Adrenal gland (tissue), 12 donors: ENCODE measurements around the gene ANKRD44. TPM values are rescaled to one million over a fixed set of nuclear protein-coding genes. Genes with fewer than 3 reads are reported as not detected.

Experiments
- DNase-seq, 7 donors: peaks; one replicate each; pipeline ENCODE4 v3.0.0-alpha.2; 2019 to 2020
- H3K27ac ChIP-seq, 5 donors: fragments of 200-600 bp; sonication (generic) in 4 of 5; 1 replicate in 3 of 5; 2 replicates in 2 of 5; pipeline versions ENCODE4 v1.5.1 to v1.8.0; 2016 to 2020; ENCODE audit warnings: mild to moderate bottlenecking in 1 of 5
- H3K27me3 ChIP-seq: fragments of 200-600 bp; 2 replicates; pipeline ENCODE4 v1.8.0; 2021
- H3K36me3 ChIP-seq, 2 donors: fragments of 200-600 bp; replicated peaks in 1 of 2; 1 replicate in 1 of 2; 2 replicates in 1 of 2; pipeline versions ENCODE4 v1.5.1 to v1.8.0; 2018 to 2022
- H3K4me1 ChIP-seq, 2 donors: fragments of 200-600 bp; replicated peaks in 1 of 2; 1 replicate in 1 of 2; 2 replicates in 1 of 2; pipeline versions ENCODE4 v1.5.1 to v1.8.0; 2018 to 2021
- H3K4me3 ChIP-seq, 4 donors: fragments of 200-600 bp; sonication (generic) in 3 of 4; one replicate each; pipeline ENCODE4 v1.5.1; 2016 to 2018
- H3K9me3 ChIP-seq, 3 donors: fragments of 200-600 bp; sonication (generic) in 1 of 3; replicated peaks in 1 of 3; 1 replicate in 2 of 3; 2 replicates in 1 of 3; pipeline versions ENCODE4 v1.5.1 to v1.8.0; 2016 to 2021
- CTCF ChIP-seq, 6 experiments: fragments of 450-650 bp in 4 of 6; fragments of 200-600 bp in 2 of 6; sonication (generic) in 1 of 6; IDR thresholded peaks; 1 replicate in 5 of 6; 2 replicates in 1 of 6; pipeline versions ENCODE4 v1.5.1 to v1.8.0; 2016 to 2021; ENCODE audit warnings: antibody characterized with exemption in 6 of 6, mild to moderate bottlenecking in 2 of 6, moderate library complexity in 1 of 6
- POLR2A ChIP-seq, 2 donors: fragments of 450-650 bp; IDR thresholded peaks; one replicate each; pipeline ENCODE4 v1.6.1; 2017; ENCODE audit warnings: antibody characterized with exemption in 2 of 2, mild to moderate bottlenecking in 2 of 2, moderate library complexity in 1 of 2
- WGBS, 4 donors: extraction: QIAGEN DNeasy Blood & Tissue Kit in 2 of 4; methylation state at CpG; one replicate each; pipeline versions ENCODE4 v1.1.5 to v1.1.7; 2013 to 2017; 5-methylcytosine and 5-hydroxymethylcytosine counted together
- intact Hi-C, 2 donors: fragments of 100-400 bp; cut with DNase I; formaldehyde crosslinking; loops; one replicate each; pipeline versions ENCODE4 v1.14.1 to v1.15.0; 2022 to 2023
- polyA plus RNA-seq, 3 donors: library from polyadenylated mRNA; stranded (reverse); fragments of 200-250 nt in 2 of 3; fragments of 350-450 nt in 1 of 3; fragmentation: Illumina TruSeq in 1 of 3; extraction: RNeasy Lipid Tissue Mini Kit (QIAGEN cat#74804) in 1 of 3; gene quantifications; one replicate each; pipeline ENCODE4 v1.2.3, GENCODE V29; 2013 to 2014
- total RNA-seq, 9 donors: library from RNA; depleted of rRNA in 4 of 9; stranded (reverse); fragments of >200 nt in 4 of 9; fragments of 120-200 nt in 1 of 9; fragmentation: NEBNext Ultra II Directional in 1 of 9; extraction: Animal tissue kit (Norgen Biotek cat#: 25700) in 1 of 9; gene quantifications; one replicate each; pipeline versions ENCODE4 v1.1.0 to v1.2.4, GENCODE V29; 2013 to 2023
- donor health status: healthy with polysubstance abuse.
- donor health status: Bipolar disorder and iron deficiency.
- donor health status: DM: yes; HTN: yes; CAD: no.
- donor health status: DM: no; HTN: no; CAD: no.
- donor health status: DM: no; HTN: no; CAD: no.
- donor health status: DM: yes; HTN: yes; CAD: no.

Gene ANKRD44
- total and polyA plus RNA-seq, 12 donors, result 3.8 to 40.2 (median 21.3) TPM

- TF ChIP-seq POLR2A (IDR thresholded peaks at IDR 0.05) (no peak), CTCF (IDR thresholded peaks at IDR 0.05) (no peak)
- intact Hi-C loops, result loop anchor here in 1 of 2 donors (5.0 kb wide), 1 partner anchor 36 kb away; no protein-coding TSS in a partner anchor
- H3K4me3 ChIP-seq, result no peak overlapping the region
Observed at GRCh38 chr2:197357986-197358385, 47.4 kb upstream of the ANKRD44 start.

GRCh38 chr2:197356136-197356535 is 45.6 kb upstream of the ANKRD44 start:
- TF ChIP-seq POLR2A (IDR thresholded peaks at IDR 0.05) (no peak), CTCF (IDR thresholded peaks at IDR 0.05) (peak; percentile 14 to 29 (median 24))
- H3K27me3 ChIP-seq, result no peaks in the 10 kb centered on the region
- no peaks in the 10 kb centered on the region for H3K36me3 ChIP-seq
- WGBS, 4 donors, result 84 to 93% (median 87%) methylated on average over 5 of the region's 5 CpGs
- no peak overlapping the region for H3K4me3 ChIP-seq
- no peak overlapping the region for H3K27ac ChIP-seq
- H3K9me3 ChIP-seq, result no peaks in the 10 kb centered on the region
- intact Hi-C loops, result loop anchor here in 1 of 2 donors (5.0 kb wide), 1 partner anchor 34 kb away; no protein-coding TSS in a partner anchor
- peaks cover 5 to 6% of the 10 kb centered on the region in 2 donors for H3K4me1 ChIP-seq
- DNase-seq, result no peak

More at GRCh38 chr2:197357986-197358385, 47.4 kb upstream of the ANKRD44 start:
- DNase-seq, result no peak
- WGBS, 4 donors, result 86 to 89% (median 88%) methylated on average over 1 of the region's 1 CpG
- H3K27me3 ChIP-seq, result no peaks in the 10 kb centered on the region
- no peaks in the 10 kb centered on the region for H3K36me3 ChIP-seq
- no peaks in the 10 kb centered on the region for H3K4me1 ChIP-seq
- no peaks in the 10 kb centered on the region for H3K9me3 ChIP-seq
- no peak overlapping the region for H3K27ac ChIP-seq

- WGBS, 4 donors, result 91 to 97% (median 96%) methylated on average over 4 of the region's 4 CpGs
- Histone ChIP-seq H3K4me3 (no peak overlapping the region), H3K27ac (no peak overlapping the region), H3K27me3 (no peaks in the 10 kb centered on the region), H3K4me1 (peaks cover 10 to 12% of the 10 kb centered on the region in 2 donors), H3K9me3 (no peaks in the 10 kb centered on the region), H3K36me3 (no peaks in the 10 kb centered on the region)
- intact Hi-C loops, result no loop called here
- TF ChIP-seq POLR2A (IDR thresholded peaks at IDR 0.05), result no peak
- TF ChIP-seq CTCF (IDR thresholded peaks at IDR 0.05), result no peak
- DNase-seq, result no peak
Observed at GRCh38 chr2:197354169-197354558, 43.6 kb upstream of the ANKRD44 start.

- no peaks in the 10 kb centered on the region for H3K9me3 ChIP-seq
- no peak for DNase-seq
- H3K4me3 ChIP-seq, result no peak overlapping the region
- peaks cover 10 to 12% of the 10 kb centered on the region in 2 donors for H3K4me1 ChIP-seq
- H3K27ac ChIP-seq, result no peak overlapping the region
- intact Hi-C loops, result no loop called here
- no peaks in the 10 kb centered on the region for H3K36me3 ChIP-seq
- no peaks in the 10 kb centered on the region for H3K27me3 ChIP-seq
- WGBS, 4 donors, result 82 to 83% (median 83%) methylated on average over 3 of the region's 3 CpGs
- TF ChIP-seq POLR2A (IDR thresholded peaks at IDR 0.05), result no peak
- TF ChIP-seq CTCF (IDR thresholded peaks at IDR 0.05), result no peak
Observed at GRCh38 chr2:197353393-197354168, 43.0 kb upstream of the ANKRD44 start.
